ENCODE measurements around the gene GAK.
"Not testable (repeated sequence)": the region's sequence is repeated elsewhere in the genome, so short reads cannot be mapped to it uniquely, and the experiment has no call there.

Gene GAK

DNA sequence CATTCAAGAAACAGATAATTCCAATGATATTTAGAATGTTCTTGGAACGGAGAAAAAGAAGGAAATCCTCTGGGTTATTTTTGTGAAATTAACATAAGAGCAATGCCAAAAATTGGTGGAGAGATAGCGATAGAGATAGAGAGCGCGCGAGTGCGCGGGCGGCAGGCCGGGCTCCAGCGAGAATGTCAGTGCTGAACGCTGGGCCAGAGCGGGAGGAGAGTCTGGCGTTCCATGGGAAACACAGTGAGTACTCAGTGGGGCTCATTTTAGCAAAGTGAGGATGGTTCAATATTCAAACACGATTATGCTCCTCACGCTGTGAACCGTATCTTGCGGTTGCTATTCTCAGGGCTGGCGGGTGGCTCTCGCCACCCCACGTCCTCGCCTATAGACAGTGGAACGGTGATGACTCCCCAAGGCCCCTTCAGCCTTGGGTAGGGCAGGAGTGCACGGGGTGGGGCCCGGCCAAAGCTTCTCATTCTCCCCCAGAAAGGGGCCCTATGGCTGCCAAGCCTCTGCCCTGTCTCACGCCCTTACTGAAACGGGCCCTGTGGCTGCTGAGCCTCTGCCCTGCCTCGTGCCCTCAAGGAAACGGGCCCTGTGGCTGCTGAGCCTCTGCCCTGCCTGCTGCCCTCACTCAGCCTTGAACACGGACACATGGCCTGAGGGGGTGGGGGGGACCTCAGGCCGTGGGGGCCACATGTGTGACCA is 123.1 kb downstream of the GAK start:
- DNase-seq, result no peak

- no peak for DNase-seq
These were observed 124.3 kb downstream of the GAK start for GRCh38 chr4:807792-808191.

DNA sequence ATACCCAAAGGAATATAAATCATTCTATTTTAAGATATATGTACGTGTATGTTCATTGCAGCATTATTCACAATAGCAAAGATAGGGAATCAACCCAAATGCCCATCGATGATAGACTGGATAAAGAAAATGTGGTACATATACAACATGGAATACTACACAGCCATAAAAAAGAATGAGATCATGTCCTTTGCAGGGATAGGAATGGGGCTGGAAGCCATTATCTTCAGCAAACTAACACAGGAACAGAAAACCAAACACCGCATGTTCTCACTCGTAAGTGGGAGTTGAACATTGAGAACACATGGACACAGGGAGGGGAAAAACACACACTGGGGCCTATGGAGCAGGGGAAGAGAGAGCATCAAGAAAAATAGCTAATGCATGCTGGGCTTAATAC is 125.1 kb downstream of the GAK start:
- not testable (repeated sequence) for DNase-seq

DNA sequence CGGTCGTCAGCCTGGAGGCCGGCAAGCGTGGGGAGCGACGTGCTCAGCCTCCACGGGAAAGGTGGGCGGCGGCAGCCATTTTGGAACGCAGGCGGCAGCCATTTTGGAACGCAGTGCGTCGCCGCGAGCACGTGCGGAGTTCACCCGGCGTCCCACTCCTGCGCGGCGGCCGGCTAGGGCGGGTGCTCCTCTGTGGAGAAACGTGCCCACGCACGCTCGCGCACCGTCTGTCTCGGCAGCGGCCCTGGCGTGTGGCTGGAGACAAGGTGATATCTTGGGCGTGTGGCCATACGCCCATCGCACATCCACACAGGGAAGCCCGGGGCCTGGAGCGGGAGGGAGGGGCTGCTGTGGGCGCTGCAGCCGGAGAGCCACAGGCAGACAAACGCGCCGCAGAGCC is 127.3 kb downstream of the GAK start:
- DNase-seq, result no peak

DNA sequence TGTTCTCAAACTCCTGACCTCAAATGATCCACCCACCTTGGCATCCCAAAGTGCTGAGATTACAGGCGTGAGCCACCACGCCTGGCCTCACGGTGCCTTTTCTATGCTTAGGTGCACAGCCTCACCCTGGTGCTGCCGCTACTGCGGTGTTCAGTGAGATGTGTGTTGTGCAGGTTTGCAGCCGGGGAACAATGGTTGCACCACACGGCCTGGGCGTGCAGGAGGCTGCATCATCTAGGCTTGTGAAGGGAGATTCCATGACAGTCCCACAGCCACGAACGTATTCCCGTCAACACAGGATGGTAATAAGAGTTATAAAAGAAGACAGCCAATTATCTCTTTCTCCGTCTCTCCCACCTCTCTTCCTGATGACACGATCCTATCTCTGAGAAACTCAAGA is 128.2 kb downstream of the GAK start:
- DNase-seq, result no peak

DNA sequence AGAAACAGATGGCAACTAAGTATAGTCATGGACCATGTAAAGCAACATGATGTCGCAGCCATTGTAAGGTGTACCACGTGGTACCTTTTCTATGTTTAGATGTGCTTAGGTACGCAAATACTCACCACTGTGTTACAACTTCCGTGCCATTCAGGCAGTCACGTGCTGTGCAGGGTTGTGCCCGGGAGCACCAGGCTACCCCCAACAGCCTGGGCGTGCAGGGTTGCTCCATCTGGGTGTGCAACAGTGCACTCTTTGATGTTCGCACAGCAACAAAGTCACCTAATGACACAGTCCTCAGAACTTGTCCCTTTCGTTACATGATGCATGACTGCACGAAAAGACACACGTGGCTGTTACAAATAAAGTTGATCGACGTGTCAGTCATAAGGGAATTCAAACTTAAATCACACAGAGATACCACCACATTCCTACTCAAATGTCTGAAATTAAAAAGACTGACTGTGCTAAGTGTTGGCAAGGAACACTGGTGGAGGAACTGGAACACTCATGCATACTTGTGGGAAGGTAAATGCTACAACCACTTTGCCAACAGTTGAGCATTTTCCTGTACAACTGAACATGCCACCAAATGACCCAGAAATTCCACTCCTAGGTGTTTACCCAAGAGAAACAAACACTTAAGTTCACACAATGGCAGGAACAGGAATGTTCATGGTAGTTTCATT is 130.5 kb downstream of the GAK start:
- no peak for DNase-seq
